ENCODE results near the gene SLC24A3.
"Not testable (repeated sequence)": the region's sequence is repeated elsewhere in the genome, so short reads cannot be mapped to it uniquely, and the experiment has no call there.

The SLC24A3 gene

GRCh38 chr20:19631410-19631809, 419.0 kb downstream of the SLC24A3 start:
- no peak for FAIRE-seq
- no peak for TF ChIP-seq POLR2A (IDR thresholded peaks at IDR 0.05; ENCODE audit: low read depth, low read length)

GRCh38 chr20:19633985-19634384, 421.5 kb downstream of the SLC24A3 start:
- TF ChIP-seq POLR2A (IDR thresholded peaks at IDR 0.05; ENCODE audit: low read depth, low read length) = no peak
- FAIRE-seq (no peak), DNase-seq (ENCODE audit: insufficient read length, low spot score) (no peak)

More at GRCh38 chr20:19631410-19631809, 419.0 kb downstream of the SLC24A3 start:
- no peak for DNase-seq (ENCODE audit: insufficient read length, low spot score)

- not testable (repeated sequence) for FAIRE-seq; DNase-seq (ENCODE audit: insufficient read length, low spot score)
Measured at GRCh38 chr20:19639471-19640045, 427.1 kb downstream of the SLC24A3 start.

- DNase-seq (ENCODE audit: insufficient read length, low spot score) (no peak), FAIRE-seq (no peak)
- TF ChIP-seq POLR2A (IDR thresholded peaks at IDR 0.05; ENCODE audit: low read depth, low read length) = no peak
Measured at GRCh38 chr20:19642860-19643259, 430.4 kb downstream of the SLC24A3 start.

- DNase-seq (ENCODE audit: insufficient read length, low spot score) = no peak
- TF ChIP-seq POLR2A (IDR thresholded peaks at IDR 0.05; ENCODE audit: low read depth, low read length) = no peak
- no peak for FAIRE-seq
Measured at GRCh38 chr20:19644085-19644484, 431.6 kb downstream of the SLC24A3 start.

- no peak for TF ChIP-seq POLR2A (IDR thresholded peaks at IDR 0.05; ENCODE audit: low read depth, low read length)
- DNase-seq (ENCODE audit: insufficient read length, low spot score) (no peak), FAIRE-seq (no peak)
Measured at GRCh38 chr20:19646963-19647362, 434.5 kb downstream of the SLC24A3 start.

- DNase-seq (ENCODE audit: insufficient read length, low spot score) (no peak), FAIRE-seq (no peak)
- TF ChIP-seq POLR2A (IDR thresholded peaks at IDR 0.05; ENCODE audit: low read depth, low read length) = no peak
Measured at GRCh38 chr20:19648024-19648423, 435.6 kb downstream of the SLC24A3 start.

- FAIRE-seq (no peak), DNase-seq (ENCODE audit: insufficient read length, low spot score) (no peak)
- TF ChIP-seq POLR2A (IDR thresholded peaks at IDR 0.05; ENCODE audit: low read depth, low read length) = no peak
Measured at GRCh38 chr20:19649041-19649440, 436.6 kb downstream of the SLC24A3 start.

GRCh38 chr20:19652591-19653026, 440.2 kb downstream of the SLC24A3 start:
- TF ChIP-seq POLR2A (IDR thresholded peaks at IDR 0.05; ENCODE audit: low read depth, low read length) = no peak
- DNase-seq (ENCODE audit: insufficient read length, low spot score) (no peak), FAIRE-seq (no peak)

- DNase-seq (ENCODE audit: insufficient read length, low spot score) (no peak), FAIRE-seq (no peak)
- no peak for TF ChIP-seq POLR2A (IDR thresholded peaks at IDR 0.05; ENCODE audit: low read depth, low read length)
Measured at GRCh38 chr20:19653327-19653726, 440.9 kb downstream of the SLC24A3 start.

- TF ChIP-seq POLR2A (IDR thresholded peaks at IDR 0.05; ENCODE audit: low read depth, low read length) = no peak
- FAIRE-seq (no peak), DNase-seq (ENCODE audit: insufficient read length, low spot score) (no peak)
Measured at GRCh38 chr20:19654921-19655320, 442.5 kb downstream of the SLC24A3 start.

- TF ChIP-seq POLR2A (IDR thresholded peaks at IDR 0.05; ENCODE audit: low read depth, low read length) = no peak
- no peak for FAIRE-seq
- no peak for DNase-seq (ENCODE audit: insufficient read length, low spot score)
Measured at GRCh38 chr20:19658137-19658536, 445.7 kb downstream of the SLC24A3 start.

GRCh38 chr20:19659448-19659847, 447.0 kb downstream of the SLC24A3 start:
- DNase-seq (ENCODE audit: insufficient read length, low spot score) = no peak
- TF ChIP-seq POLR2A (IDR thresholded peaks at IDR 0.05; ENCODE audit: low read depth, low read length) = no peak
- FAIRE-seq = no peak

- DNase-seq (ENCODE audit: insufficient read length, low spot score) (no peak), FAIRE-seq (no peak)
- no peak for TF ChIP-seq POLR2A (IDR thresholded peaks at IDR 0.05; ENCODE audit: low read depth, low read length)
Measured at GRCh38 chr20:19660808-19661378, 448.5 kb downstream of the SLC24A3 start.
